B cell (primary cell): ENCODE measurements around the gene ADAMTS2.

ENCODE experiments used
- CTCF ChIP-seq: fragments of 200-600 bp; IDR thresholded peaks from one replicate; pipeline ENCODE4 v1.8.0; 2022; ENCODE audit warnings: antibody characterized with exemption, mild to moderate bottlenecking
- EZH2 ChIP-seq: IDR thresholded peaks from 2 replicates; pipeline ENCODE4 v1.6.1; 2012; ENCODE audit warnings: borderline replicate concordance, low read depth, mild to moderate bottlenecking, moderate library complexity, low read length; ENCODE audit not compliant: insufficient read depth, poor library complexity, severe bottlenecking

GRCh38 chr5:179124273-179124852, 220.9 kb downstream of the ADAMTS2 start:
- no peak for TF ChIP-seq CTCF
- no peak for TF ChIP-seq EZH2
